H9 (cell line): ENCODE results near the gene CYTH4. TPM values are rescaled to one million over a fixed set of nuclear protein-coding genes. Genes with fewer than 3 reads are reported as not detected.

Experiments used
- DNase-seq: peaks from one replicate; pipeline ENCODE4 v3.0.0-alpha.2; 2017
- H2AFZ ChIP-seq: one replicate; pipeline ENCODE4 v1.6.1; 2013; ENCODE audit warnings: mild to moderate bottlenecking, low read length, control low read depth, moderate library complexity
- H2AK5ac ChIP-seq: 2 replicates; pipeline ENCODE4 v1.6.1; 2013; ENCODE audit warnings: low read length, control low read depth, mixed read lengths; ENCODE audit not compliant: insufficient read length
- H2BK120ac ChIP-seq: one replicate; pipeline ENCODE4 v1.6.1; 2013; ENCODE audit warnings: low read depth, mild to moderate bottlenecking, low read length, control low read depth, inconsistent platforms; ENCODE audit not compliant: poor library complexity, severe bottlenecking
- H2BK12ac ChIP-seq: 2 replicates; pipeline ENCODE4 v1.6.1; 2013; ENCODE audit warnings: low read length, control low read depth, mixed read lengths, low read depth; ENCODE audit not compliant: insufficient read length
- H2BK15ac ChIP-seq: 2 replicates; pipeline ENCODE4 v1.6.1; 2013; ENCODE audit warnings: low read depth, low read length, control low read depth
- H2BK20ac ChIP-seq: one replicate; pipeline ENCODE4 v1.6.1; 2013; ENCODE audit warnings: low read depth, mild to moderate bottlenecking, low read length, control low read depth, inconsistent platforms; ENCODE audit not compliant: poor library complexity, severe bottlenecking
- H2BK5ac ChIP-seq: 2 replicates; pipeline ENCODE4 v1.6.1; 2013; ENCODE audit warnings: low read length, control low read depth, mixed read lengths; ENCODE audit not compliant: insufficient read length
- H3K14ac ChIP-seq: 2 replicates; pipeline ENCODE4 v1.6.1; 2013; ENCODE audit warnings: low read length, control low read depth; ENCODE audit not compliant: insufficient read depth
- H3K18ac ChIP-seq: 2 replicates; pipeline ENCODE4 v1.6.1; 2013; ENCODE audit warnings: low read depth, mild to moderate bottlenecking, mixed read lengths, low read length, control low read depth; ENCODE audit not compliant: insufficient read length
- H3K23ac ChIP-seq: 2 replicates; pipeline ENCODE4 v1.6.1; 2013; ENCODE audit warnings: low read length, control low read depth, mixed read lengths, low read depth; ENCODE audit not compliant: insufficient read length
- H3K23me2 ChIP-seq: 2 replicates; pipeline ENCODE4 v1.6.1; 2013; ENCODE audit warnings: low read depth, mild to moderate bottlenecking, mixed read lengths, low read length, control low read depth; ENCODE audit not compliant: insufficient read length, poor library complexity, severe bottlenecking
- H3K27ac ChIP-seq: 2 replicates; pipeline ENCODE4 v1.5.1; 2013; ENCODE audit warnings: low read length, control low read depth, mixed read lengths, low read depth; ENCODE audit not compliant: insufficient read length
- H3K27me3 ChIP-seq: 2 replicates; pipeline ENCODE4 v1.6.1; 2013; ENCODE audit warnings: low read length, control low read depth, inconsistent platforms; ENCODE audit not compliant: insufficient read depth
- H3K4ac ChIP-seq: 2 replicates; pipeline ENCODE4 v1.6.1; 2013; ENCODE audit warnings: low read depth, mild to moderate bottlenecking, control low read depth, inconsistent platforms, low read length, moderate library complexity
- H3K4me1 ChIP-seq: 2 replicates; pipeline ENCODE4 v1.6.1; 2013; ENCODE audit warnings: low read length, control low read depth, inconsistent platforms; ENCODE audit not compliant: insufficient read depth
- H3K4me2 ChIP-seq: 2 replicates; pipeline ENCODE4 v1.6.1; 2013; ENCODE audit warnings: low read length, control low read depth, mixed read lengths; ENCODE audit not compliant: insufficient read length, insufficient read depth
- H3K56ac ChIP-seq: 2 replicates; pipeline ENCODE4 v1.6.1; 2013; ENCODE audit warnings: low read depth, mild to moderate bottlenecking, mixed read lengths, low read length, control low read depth; ENCODE audit not compliant: insufficient read length
- H3K79me1 ChIP-seq: 2 replicates; pipeline ENCODE4 v1.6.1; 2013; ENCODE audit warnings: low read depth, mild to moderate bottlenecking, moderate library complexity, low read length, control low read depth, inconsistent platforms; ENCODE audit not compliant: insufficient read depth, poor library complexity, severe bottlenecking
- H3K79me2 ChIP-seq: 2 replicates; pipeline ENCODE4 v1.6.1; 2013; ENCODE audit warnings: low read length, control low read depth, inconsistent platforms; ENCODE audit not compliant: insufficient read depth
- H3K9ac ChIP-seq: 2 replicates; pipeline ENCODE4 v1.6.1; 2013; ENCODE audit warnings: low read length, control low read depth, mixed read lengths; ENCODE audit not compliant: insufficient read length; ENCODE audit errors: extremely low read depth
- H3K9me3 ChIP-seq: one replicate; pipeline ENCODE4 v1.6.1; 2013; ENCODE audit warnings: low read depth, low read length, inconsistent platforms; ENCODE audit not compliant: control insufficient read depth
- H3T11ph ChIP-seq: one replicate; pipeline ENCODE4 v1.6.1; 2013; ENCODE audit warnings: mild to moderate bottlenecking, low read length, control low read depth, inconsistent platforms
- H4K20me1 ChIP-seq: one replicate; pipeline ENCODE4 v1.6.1; 2013; ENCODE audit not compliant: control insufficient read depth, insufficient read length, insufficient read depth
- H4K5ac ChIP-seq: 2 replicates; pipeline ENCODE4 v1.6.1; 2013; ENCODE audit warnings: low read depth, mild to moderate bottlenecking, mixed read lengths, low read length, control low read depth; ENCODE audit not compliant: insufficient read length
- H4K8ac ChIP-seq: replicated peaks from 2 replicates; pipeline ENCODE4 v1.6.1; 2013; ENCODE audit warnings: low read length, control low read depth, mixed read lengths, low read depth; ENCODE audit not compliant: insufficient read length
- H4K91ac ChIP-seq: 2 replicates; pipeline ENCODE4 v1.6.1; 2013; ENCODE audit warnings: low read depth, mild to moderate bottlenecking, moderate library complexity, mixed read lengths, low read length, control low read depth; ENCODE audit not compliant: insufficient read length
- H3K27ac Mint-ChIP-seq, 3 experiments: 2 replicates in 2 of 3; 3 replicates in 1 of 3; pipeline ENCODE4 v1.8.0; 2020 to 2021; ENCODE audit warnings: mixed read lengths in 3 of 3, mild to moderate bottlenecking in 1 of 3, moderate library complexity in 1 of 3
- H3K27me3 Mint-ChIP-seq: 2 replicates; pipeline ENCODE4 v1.8.0; 2021; ENCODE audit warnings: low read depth, mild to moderate bottlenecking, moderate library complexity, mixed read lengths
- H3K36me3 Mint-ChIP-seq, 3 experiments: 2 replicates in 2 of 3; 3 replicates in 1 of 3; pipeline ENCODE4 v1.8.0; 2020 to 2021; ENCODE audit warnings: low read depth in 3 of 3, mixed read lengths in 3 of 3; ENCODE audit not compliant: insufficient read depth in 1 of 3
- H3K4me1 Mint-ChIP-seq, 2 experiments: 2 replicates each; pipeline ENCODE4 v1.8.0; 2020; ENCODE audit warnings: mixed read lengths in 2 of 2
- H3K4me3 Mint-ChIP-seq, 2 experiments: 2 replicates in 1 of 2; 3 replicates in 1 of 2; pipeline ENCODE4 v1.8.0; 2020 to 2021; ENCODE audit warnings: mild to moderate bottlenecking in 2 of 2, mixed read lengths in 2 of 2, moderate library complexity in 1 of 2
- H3K9me3 Mint-ChIP-seq, 2 experiments: 2 replicates in 1 of 2; 3 replicates in 1 of 2; pipeline ENCODE4 v1.8.0; 2020; ENCODE audit warnings: mild to moderate bottlenecking in 2 of 2, mixed read lengths in 2 of 2, moderate library complexity in 1 of 2
- CTCF ChIP-seq: fragments of 200-600 bp; sonication (generic); conservative IDR thresholded peaks from 3 replicates; pipeline ENCODE4 v1.8.0; 2021; ENCODE audit warnings: antibody characterized with exemption, mild to moderate bottlenecking
- WGBS: extraction: QIAGEN DNeasy Blood & Tissue Kit; methylation state at CpG from one replicate; pipeline ENCODE4 v1.1.7; 2013; ENCODE audit warnings: missing lambda C conversion rate, low lambda C conversion rate, mixed read lengths; ENCODE audit not compliant: insufficient read length; ENCODE audit errors: extremely low coverage; 5-methylcytosine and 5-hydroxymethylcytosine counted together
- total RNA-seq: library from RNA; stranded (reverse); gene quantifications from 2 replicates; pipeline ENCODE4 v1.2.1, GENCODE V29; 2021

The CYTH4 gene
- total RNA-seq, 1 experiment from 2014 or later = not detected

- peak; percentile 59; the same call in 2 of the 3 replicates for TF ChIP-seq CTCF
- peaks cover 25 to 61% of the 10 kb centered on the region in 2 experiments for H3K4me1 Mint-ChIP-seq
- no peaks in the 10 kb centered on the region for H4K20me1 ChIP-seq
- H3K14ac ChIP-seq = no peak overlapping the region
- H3K56ac ChIP-seq = no peak overlapping the region
- H2BK5ac ChIP-seq = no peak overlapping the region
- no peak overlapping the region for H2BK12ac ChIP-seq
- no peak overlapping the region for H3K27ac ChIP-seq
- H4K5ac ChIP-seq = no peak overlapping the region
- peak overlapping the region in 1 of 3 experiments; percentile 86; a peak in 1 of 7 replicates for H3K27ac Mint-ChIP-seq
- H3K36me3 Mint-ChIP-seq = no peaks in the 10 kb centered on the region
- no peaks in the 10 kb centered on the region for H3K4me1 ChIP-seq
- H2BK15ac ChIP-seq = no peak overlapping the region
- no peaks in the 10 kb centered on the region for H3K79me1 ChIP-seq
- H3K4ac ChIP-seq = no peak overlapping the region
- H3K9me3 Mint-ChIP-seq = peaks cover 0 to 2% of the 10 kb centered on the region in 2 experiments; a peak in 3 of 5 replicates
- H3K9me3 ChIP-seq = no peaks in the 10 kb centered on the region
- DNase-seq = peak; percentile 95
- H3K27me3 ChIP-seq = peaks cover 3% of the 10 kb centered on the region; the same call in 1 of the 2 replicates
- H3T11ph ChIP-seq = no peak overlapping the region
- H4K8ac ChIP-seq = no peak overlapping the region
- no peak overlapping the region for H2BK20ac ChIP-seq
- H3K4me2 ChIP-seq = no peak overlapping the region
- peak overlapping the region; percentile 37 for H3K18ac ChIP-seq
- H4K91ac ChIP-seq = no peak overlapping the region
- WGBS = no CpG with 5 or more reads among the region's 9 CpGs
- no peak overlapping the region for H3K9ac ChIP-seq
- no peaks in the 10 kb centered on the region for H3K79me2 ChIP-seq
- no peak overlapping the region; a peak in 1 of 5 replicates for H3K4me3 Mint-ChIP-seq
- peaks cover 83% of the 10 kb centered on the region for H3K27me3 Mint-ChIP-seq
- H2AK5ac ChIP-seq = no peak overlapping the region
- no peak overlapping the region for H3K23ac ChIP-seq
- no peak overlapping the region for H2AFZ ChIP-seq
- peaks cover 10% of the 10 kb centered on the region for H3K23me2 ChIP-seq
- H2BK120ac ChIP-seq = no peak overlapping the region
These were observed 48.1 kb downstream of the CYTH4 start for GRCh38 chr22:37330200-37331033.
